GM19468 (cell line): ENCODE measurements around the gene PRPF19.

Experiments
- ATAC-seq: cut with Tn5 transposase; IDR thresholded peaks from one replicate; pipeline ENCODE4 v1.9.1; 2021; ENCODE audit warnings: mild to moderate bottlenecking, moderate library complexity, moderate number of reproducible peaks; ENCODE audit not compliant: unreplicated experiment; ENCODE audit errors: extremely low read depth

PRPF19 gene

DNA sequence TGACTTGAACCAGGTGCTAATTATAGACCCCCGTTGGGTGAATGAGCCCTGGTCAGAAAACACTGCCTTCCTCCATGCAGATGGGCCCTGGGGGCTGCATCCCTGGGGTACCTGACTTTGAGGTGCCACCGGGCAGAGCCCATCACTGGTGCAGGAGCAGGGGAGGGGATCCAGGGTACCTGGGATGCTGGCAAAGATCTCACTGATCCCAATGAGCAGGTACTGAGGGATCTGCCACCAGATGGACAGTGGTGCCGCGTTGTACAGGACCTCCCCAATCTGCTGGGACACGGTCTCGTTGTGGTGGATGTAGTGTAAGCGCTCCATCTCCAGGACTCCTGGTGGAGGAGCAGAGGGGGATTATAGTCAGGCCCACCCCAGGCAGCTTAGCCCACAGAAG, 32.9 kb upstream of the PRPF19 start:
- no peak for ATAC-seq

DNA sequence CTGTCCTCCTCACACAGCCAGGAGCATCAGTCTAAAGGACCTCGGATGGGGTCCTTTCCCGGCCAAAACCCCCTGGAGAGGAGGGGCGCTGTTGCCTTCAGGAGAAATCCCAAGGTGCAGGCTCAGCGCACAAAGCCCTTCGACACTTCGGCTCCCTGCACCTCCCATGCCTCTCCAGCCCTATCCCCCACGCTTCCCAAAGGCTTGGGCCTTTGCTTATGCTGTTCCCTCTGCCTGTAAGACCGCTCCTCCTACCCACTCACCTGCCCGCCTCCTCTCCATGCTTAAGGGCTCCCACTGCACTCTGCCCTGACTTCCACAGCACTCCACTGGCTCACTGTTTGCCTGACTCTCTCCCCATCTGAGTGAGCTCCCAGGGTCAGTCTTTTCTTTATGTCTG, 32.1 kb upstream of the PRPF19 start:
- no peak for ATAC-seq

DNA sequence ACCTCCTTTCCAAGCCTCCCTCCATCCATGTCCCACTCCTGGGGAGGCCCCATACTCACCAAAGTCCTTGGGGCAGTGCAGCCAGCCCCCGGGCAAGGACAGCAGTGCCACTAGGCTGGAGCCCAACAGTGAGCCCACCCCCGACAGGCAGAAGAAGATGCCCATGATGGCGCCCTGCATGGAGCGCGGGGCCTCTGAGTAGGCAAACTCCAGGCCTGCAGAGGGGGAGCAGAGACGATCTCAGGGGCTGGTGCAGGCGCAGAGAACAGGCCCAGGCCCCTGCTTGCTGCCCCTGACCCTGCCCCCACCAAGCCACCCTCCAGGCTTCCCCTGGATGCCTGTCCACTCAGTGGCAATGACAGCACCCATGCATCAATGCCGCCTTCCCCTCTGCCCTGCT, 31.4 kb upstream of the PRPF19 start:
- ATAC-seq = no peak

DNA sequence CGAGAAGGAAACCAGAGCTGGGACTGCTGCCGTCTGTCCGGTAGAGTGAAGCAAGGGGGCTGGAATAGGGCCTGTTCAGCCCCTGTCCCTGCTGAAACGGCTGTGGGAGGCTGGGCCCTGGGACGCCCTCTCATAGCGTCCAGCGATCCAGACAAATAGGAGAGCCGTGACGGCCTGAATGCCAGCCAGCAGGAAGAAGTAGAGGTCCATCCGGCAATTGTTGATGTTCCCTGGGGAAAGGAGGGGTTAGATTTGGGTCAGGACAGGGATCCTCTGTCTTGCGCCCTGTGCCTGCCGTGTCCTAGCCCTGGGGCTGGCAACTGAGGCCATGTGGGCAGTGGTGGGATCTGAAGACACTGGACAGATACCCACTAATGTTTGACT, 30.8 kb upstream of the PRPF19 start:
- ATAC-seq = no peak

DNA sequence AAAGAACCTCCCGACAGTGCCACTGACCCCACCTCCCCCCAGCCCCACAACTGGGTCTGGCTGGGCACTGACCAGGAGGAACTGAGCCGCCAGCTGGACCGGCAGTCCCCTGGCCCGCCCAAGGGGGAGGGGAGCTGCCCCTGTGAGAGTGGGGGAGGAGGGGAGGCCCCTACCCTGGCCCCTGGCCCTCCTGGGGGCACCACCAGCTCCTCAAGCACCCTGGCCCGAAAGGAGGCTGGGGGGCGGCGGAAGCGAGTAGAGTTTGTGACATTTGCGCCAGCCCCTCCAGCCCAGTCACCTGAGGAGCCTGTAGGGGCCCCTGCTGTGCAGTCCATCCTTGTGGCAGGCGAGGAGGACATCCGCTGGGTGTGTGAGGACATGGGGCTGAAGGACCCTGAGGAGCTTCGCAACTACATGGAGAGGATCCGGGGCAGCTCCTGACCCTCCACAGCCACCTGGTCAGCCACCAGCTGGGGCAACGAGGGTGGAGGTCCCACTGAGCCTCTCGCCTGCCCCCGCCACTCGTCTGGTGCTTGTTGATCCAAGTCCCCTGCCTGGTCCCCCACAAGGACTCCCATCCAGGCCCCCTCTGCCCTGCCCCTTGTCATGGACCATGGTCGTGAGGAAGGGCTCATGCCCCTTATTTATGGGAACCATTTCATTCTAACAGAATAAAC, 30.2 kb upstream of the PRPF19 start:
- ATAC-seq = no peak

DNA sequence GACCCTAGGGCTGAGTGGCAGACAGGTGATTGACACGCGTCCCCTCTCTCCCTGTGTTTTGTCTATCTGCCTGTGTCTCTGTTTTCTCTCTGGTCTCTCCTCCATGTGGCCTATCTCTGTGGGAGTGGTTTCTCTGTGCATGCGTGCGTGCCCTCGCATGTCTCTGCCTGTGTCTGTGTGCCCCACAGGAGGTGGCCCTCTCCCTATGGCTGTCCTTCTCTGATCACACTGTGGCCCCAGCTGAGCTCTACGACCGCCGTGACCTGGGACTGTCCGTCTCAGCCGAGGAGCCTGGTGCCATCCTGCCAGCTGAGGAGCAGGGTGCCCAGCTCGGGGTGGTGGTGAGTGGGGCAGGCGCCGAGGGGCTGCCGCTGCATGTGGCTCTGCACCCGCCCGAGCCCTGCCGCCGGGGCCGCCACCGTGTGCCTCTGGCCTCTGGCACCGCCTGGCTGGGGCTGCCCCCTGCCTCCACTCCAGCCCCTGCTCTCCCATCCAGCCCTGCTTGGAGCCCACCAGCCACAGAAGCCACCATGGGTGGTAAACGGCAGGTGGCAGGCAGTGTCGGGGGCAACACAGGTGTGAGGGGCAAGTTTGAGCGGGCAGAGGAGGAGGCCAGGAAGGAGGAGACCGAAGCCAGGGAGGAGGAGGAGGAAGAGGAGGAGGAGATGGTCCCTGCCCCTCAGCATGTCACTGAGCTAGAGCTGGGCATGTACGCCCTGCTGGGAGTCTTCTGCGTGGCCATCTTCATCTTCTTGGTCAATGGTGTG, 29.5 kb upstream of the PRPF19 start:
- no peak for ATAC-seq

DNA sequence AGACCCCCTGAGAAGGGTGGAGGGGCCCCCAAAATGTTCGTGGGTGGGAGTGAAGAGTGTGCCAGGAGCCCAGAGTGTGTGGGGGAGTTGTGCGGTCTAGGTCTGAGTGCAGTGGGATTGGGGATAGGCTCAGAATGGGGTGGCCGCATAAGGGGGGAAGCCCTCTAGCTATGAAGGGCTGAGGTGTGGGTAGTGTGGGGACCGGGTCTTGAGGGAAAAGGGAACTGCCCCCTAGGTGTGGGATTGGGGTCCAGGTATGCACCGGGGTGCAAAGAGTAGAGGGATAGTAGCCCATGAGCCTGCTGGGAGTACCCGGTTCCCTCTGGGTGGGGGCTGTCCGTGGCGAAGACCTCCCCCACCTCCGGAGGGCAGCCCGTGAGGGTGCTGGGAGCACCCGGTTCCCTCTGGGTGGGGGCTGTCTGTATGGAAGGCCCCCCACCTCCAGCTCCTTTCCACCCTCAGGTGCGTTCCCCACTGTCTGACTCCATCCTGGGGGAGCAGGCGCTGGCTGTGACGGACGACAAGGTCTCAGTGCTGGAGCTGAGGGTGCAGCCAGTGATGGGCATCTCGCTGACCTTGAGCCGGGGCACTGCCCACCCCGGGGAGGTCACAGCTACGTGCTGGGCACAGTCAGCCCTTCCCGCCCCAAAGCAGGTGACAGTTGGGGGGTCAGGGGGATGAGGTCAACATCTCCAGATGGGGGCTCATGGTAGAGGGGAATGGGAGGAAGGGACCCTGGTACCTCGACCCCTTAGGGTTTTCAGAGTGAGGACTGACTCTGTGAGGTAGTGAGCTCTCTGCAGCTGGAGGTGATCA, 28.6 kb upstream of the PRPF19 start:
- no peak for ATAC-seq

DNA sequence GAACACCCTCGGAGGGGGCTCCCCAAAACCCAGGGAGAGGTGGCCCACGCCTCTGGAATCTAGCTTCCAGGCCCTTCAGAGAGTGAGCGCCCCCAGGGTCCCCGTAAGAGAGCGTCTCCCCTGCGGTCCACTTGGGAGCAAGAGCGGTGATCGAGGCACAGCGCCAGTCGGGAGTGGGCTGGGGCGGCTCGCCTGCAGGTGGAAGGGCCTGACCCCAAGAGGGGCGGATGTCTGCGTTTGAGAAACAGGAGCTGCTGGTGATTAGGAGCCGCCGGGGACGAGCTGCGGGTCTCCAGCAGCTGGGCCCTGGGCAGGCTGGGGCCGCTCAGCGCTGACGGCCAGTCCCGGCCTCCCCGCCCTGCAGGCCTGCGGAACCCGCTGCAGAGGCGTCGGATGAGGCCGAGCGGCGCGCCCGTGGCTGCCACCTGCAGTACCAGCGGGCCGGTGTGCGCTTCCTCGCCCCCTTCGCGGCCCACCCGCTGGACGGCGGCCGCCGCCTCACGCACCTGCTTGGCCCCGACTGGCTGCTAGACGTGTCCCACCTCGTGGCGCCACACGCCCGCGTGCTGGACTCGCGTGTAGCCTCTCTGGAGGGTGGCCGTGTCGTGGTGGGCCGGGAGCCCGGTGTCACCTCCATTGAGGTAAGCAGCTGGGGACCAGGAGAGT, 27.9 kb upstream of the PRPF19 start:
- no peak for ATAC-seq

DNA sequence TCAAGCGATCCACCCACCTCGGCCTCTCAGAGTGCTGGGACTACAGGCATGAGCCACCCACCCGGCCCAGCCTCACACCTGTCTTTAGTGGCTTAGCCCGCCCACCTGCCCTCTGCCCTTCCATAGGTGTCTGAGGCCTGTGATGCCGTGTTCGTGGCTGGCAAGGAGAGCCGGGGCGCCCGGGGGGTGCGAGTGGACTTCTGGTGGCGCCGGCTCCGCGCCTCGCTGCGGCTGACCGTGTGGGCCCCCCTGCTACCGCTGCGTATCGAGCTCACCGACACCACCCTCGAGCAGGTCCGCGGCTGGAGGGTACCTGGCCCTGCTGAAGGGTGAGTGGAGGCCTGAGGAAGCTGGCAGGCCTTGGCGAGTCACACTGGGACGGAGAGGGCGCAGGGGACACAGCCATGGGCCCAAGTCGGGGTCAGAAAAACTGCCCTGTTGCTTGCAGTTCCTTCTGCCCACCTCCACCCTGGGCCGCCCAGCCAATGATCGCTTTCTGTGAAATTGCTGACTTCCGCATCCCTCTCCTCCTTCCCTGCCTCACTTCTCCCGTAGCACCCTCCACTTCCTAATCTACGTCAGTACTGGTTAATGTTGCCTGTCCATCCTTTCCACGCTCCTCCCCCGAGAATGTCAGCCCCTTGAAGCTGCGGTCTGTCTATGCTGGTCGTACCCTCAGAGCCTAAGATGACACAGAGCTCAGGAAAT, 27.2 kb upstream of the PRPF19 start:
- no peak for ATAC-seq

DNA sequence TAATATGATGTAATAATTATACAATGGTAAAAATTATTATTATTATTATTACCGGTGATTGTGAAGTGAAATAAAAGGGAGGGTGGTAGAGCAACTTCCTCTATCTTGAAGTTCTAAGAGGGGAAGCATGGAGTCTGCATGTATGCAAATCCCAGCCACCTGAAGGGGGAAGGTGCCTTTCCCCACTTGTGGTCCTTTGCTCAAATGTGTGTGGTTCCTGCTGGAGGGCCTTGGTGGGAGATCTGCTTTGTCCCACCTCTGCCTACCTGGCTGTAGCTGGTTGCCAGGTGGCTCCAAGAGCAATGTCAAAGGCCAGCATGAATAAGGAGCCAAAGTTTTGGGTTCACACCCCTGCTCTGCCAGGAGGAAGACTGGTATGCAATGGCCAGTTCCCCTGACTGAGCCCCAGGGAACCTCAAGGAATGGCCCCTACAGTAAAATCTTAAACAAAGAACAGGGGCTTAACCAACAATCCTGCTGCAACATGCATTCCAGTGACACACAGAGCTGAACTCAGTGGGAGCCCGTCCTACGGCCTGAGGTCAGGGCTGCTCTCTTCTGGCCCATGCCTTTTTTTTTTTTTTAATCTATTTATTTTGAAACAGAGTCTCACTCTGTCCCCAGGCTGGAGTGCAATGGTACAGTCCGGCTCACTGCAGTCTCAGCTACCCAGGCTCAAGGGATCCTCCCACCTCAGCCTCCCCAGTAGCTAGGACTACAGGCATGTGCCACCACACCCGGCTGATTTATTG, 26.4 kb upstream of the PRPF19 start:
- no peak for ATAC-seq

DNA sequence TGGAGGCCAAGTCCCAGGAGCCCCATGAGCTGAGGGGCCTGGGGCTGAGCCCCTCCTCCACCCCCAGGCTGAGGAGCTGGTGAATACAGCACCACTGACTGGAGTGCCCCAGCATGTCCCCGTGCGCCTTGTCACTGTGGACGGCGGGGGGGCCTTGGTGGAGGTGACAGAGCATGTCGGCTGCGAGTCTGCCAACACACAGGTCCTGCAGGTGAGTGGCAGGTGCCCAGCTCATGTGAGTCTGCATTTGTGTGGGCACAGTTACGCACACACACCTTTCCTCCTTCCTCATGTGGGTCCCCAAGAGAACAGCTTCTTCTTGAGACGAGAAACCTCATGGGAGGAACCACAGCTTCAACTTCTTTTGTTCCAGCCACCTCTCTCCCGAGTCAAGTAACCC, 25.5 kb upstream of the PRPF19 start:
- ATAC-seq = no peak

DNA sequence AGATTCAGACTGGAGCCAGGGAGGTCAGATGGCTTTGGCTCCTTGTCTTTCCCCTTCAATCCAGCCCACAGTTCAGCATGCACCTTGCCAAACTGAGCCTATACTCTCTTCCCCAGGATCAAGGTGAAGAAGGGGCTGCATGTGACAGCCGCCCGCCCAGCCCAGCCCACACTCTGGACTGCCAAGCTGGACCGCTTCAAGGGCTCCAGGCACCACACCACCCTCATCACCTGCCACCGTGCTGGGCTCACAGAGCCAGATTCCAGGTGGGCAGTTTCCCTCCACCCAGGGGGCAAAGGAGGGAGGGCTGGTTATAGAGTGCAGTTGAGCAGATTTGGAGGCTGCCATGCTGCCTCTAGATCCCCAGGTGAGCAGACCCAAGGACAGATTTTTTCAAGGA, 24.0 kb upstream of the PRPF19 start:
- ATAC-seq = no peak

DNA sequence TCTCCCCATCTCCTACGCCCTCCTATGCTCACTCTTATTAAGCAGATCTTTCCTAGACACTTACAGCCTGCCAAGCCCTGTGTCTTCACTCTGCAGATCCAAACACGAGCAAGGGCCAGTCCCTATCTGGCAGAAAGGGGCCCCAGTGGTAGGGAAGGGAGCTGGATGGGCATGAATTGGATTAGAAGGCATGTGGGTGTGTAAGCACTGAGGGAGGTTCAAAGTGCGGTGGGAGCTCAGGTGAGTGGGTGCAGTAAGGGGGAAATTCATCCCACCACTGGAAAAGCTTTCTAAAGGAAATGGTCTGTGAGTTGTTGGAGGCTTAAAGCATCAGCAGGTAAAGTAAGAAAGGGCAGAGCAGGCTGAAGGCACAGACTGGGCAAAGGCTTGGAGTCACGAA, 23.4 kb upstream of the PRPF19 start:
- ATAC-seq = no peak

DNA sequence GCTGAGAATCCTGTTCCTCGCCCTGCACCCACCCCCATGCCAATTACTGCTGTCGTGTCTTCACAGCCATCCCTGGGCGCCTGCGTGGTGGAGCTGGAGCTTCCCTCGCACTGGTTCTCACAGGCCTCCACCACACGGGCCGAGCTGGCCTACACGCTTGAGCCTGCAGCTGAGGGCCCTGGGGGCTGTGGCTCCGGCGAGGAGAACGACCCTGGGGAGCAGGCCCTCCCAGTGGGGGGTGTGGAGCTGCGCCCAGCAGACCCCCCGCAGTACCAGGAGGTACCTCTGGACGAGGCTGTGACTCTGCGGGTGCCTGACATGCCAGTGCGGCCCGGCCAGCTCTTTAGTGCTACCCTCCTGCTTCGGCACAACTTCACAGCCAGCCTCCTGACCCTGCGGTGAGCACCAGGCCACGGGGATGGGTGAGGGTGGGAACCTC, 22.2 kb upstream of the PRPF19 start:
- ATAC-seq = no peak

DNA sequence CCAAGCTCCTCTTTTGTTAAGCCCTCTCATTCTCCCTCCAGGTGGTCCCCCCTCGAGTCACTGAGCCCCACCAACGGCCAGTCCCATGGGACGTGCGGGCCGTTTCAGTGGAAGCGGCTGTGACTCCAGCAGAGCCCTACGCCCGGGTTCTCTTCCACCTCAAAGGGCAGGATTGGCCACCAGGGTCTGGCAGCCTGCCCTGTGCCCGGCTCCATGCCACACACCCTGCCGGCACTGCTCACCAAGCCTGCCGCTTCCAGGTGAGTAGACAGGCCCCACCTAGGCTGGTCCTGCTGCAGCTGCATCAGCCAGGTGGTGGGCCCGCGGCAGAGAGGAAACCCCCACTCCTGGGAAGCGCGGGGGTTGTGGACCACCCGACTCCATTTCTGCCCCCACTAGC, 21.2 kb upstream of the PRPF19 start:
- ATAC-seq = no peak

DNA sequence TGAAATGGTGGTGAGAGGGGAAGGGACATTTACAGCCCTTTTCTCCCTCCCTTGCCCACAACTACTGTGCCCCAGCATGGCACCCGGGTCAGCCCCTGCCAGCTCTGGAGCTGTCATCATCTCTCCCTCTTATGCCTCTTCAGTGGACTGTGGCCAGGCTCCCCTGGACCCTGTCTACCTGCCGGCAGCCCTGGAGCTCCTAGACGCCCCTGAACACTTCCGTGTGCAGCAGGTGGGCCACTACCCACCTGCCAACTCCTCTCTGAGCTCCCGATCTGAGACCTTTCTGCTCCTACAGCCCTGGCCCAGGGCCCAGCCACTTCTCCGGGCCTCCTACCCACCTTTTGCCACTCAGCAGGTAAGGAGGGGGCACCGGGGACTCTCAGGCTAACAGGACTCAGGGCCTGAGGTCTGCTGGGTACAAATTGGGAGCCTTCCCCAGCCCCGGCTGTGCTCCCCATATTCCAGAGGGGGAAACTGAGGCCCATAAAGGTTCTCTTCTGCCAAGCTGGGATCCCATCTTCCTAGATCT, 20.7 kb upstream of the PRPF19 start:
- no peak for ATAC-seq

DNA sequence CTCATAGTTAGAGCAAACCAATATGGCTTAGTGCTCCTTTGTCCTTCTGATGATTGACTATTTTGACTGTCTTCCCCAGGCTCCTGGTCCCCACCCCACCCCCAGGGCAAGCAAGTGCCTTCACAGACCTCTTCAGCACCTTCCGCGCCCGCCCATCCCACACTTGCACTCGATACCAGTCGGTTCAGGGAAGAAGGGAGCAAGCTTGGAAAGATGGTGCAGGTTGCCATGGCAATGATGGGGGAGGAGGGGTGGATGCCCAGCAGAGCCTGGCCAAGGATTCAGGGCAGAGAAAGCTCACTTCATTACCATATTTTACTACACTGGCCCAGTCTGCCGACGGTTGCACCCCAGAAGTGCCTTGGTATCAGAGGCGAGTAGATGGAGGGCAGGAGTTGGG, 20.1 kb upstream of the PRPF19 start:
- no peak for ATAC-seq

DNA sequence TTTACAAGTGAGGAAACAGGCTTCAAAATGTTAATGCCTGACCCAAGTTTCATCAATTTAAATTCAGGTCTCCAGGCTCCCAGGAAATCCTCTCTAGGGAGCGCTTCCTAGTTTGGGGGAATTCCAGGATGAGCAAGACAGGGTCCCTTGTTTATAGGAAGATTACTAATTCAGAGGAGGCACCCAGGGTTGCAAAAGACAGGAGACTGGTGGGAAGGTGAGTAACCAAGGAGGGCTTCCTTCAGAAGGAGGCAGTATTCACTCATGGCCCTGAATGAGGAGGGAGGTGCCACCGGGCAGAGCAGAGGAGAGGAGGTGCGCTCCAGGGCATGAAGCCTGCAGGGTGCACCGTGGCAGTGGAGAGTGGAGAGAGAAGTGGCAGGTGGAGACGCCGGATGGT, 19.5 kb upstream of the PRPF19 start:
- no peak for ATAC-seq
